K562 (cell line): Measurements from ENCODE around the gene TAGLN3. TPM values are rescaled to one million over a fixed set of nuclear protein-coding genes. Genes with fewer than 3 reads are reported as not detected.

ENCODE experiments used
- ATAC-seq: fragments of 200-7000 bp; cut with Tn5 transposase; 3 replicates; pipeline ENCODE4 v1.9.1; 2020; ENCODE audit warnings: moderate library complexity
- BruUV-seq: library from RNA; stranded (reverse); fragments of 400-500 nt; replicated peaks from 2 replicates; lab custom pipeline; 2021; lab: Mats Ljungman, UMichigan
- CTCF ChIA-PET: fragments of 300-600 bp; formaldehyde crosslinking; extraction: SDS; loops from one replicate; lab custom pipeline; 2021; ENCODE audit warnings: low intra/inter-chr PET ratio; lab: Yijun Ruan, JAX
- POLR2A ChIA-PET: fragments of 300-600, 350-650 bp; sonication (Branson Sonifier 250); formaldehyde crosslinking; extraction: SDS; loops from one replicate; lab custom pipeline; 2021; ENCODE audit warnings: antibody characterized with exemption, inconsistent platforms; lab: Yijun Ruan, JAX
- DNase-seq, 4 experiments: peaks; one replicate each; pipeline versions ENCODE4 v3.0.0 to v3.0.0-alpha.2; 2011 to 2018; ENCODE audit warnings: low spot score in 3 of 4, mixed read lengths in 3 of 4; ENCODE audit errors: extremely low read depth in 1 of 4
- FAIRE-seq: peaks from 2 replicates; lab custom pipeline; 2011; peaks lifted over from hg19 to GRCh38; lab: Jason Lieb, UNC
- H2AFZ ChIP-seq: 2 replicates; pipeline ENCODE4 v1.6.0; 2011; ENCODE audit warnings: low read depth, low read length, control low read depth, inconsistent platforms
- H3K27ac ChIP-seq: fragments of 200-600 bp; 3 replicates; pipeline ENCODE4 v1.8.0; 2011; ENCODE audit warnings: low read depth, mild to moderate bottlenecking, control low read depth, inconsistent platforms, low read length, moderate library complexity, mixed read lengths; ENCODE audit errors: extremely low read depth
- H3K27me3 ChIP-seq, 2 experiments: fragments of 300-600 bp in 1 of 2; 2 replicates in 1 of 2; 3 replicates in 1 of 2; pipeline versions ENCODE4 v1.6.0 to v1.8.0; 2011; ENCODE audit warnings: inconsistent platforms in 2 of 2, low read length in 2 of 2, mild to moderate bottlenecking in 1 of 2, mixed read lengths in 1 of 2, moderate library complexity in 1 of 2; ENCODE audit not compliant: control insufficient read depth in 2 of 2, insufficient read depth in 2 of 2
- H3K36me3 ChIP-seq: fragments of 300-600 bp; 3 replicates; pipeline ENCODE4 v1.8.0; 2011; ENCODE audit warnings: mild to moderate bottlenecking, low read length, inconsistent platforms; ENCODE audit not compliant: control insufficient read depth, insufficient read depth
- H3K4me1 ChIP-seq, 2 experiments: fragments of 200-600 bp in 1 of 2; replicated peaks in 1 of 2; 2 replicates in 1 of 2; 3 replicates in 1 of 2; pipeline versions ENCODE4 v1.5.1 to v1.8.0; 2011; ENCODE audit warnings: inconsistent platforms in 2 of 2, low read length in 2 of 2, mild to moderate bottlenecking in 1 of 2, mixed read lengths in 1 of 2, moderate library complexity in 1 of 2; ENCODE audit not compliant: control insufficient read depth in 2 of 2, insufficient read depth in 2 of 2
- H3K4me2 ChIP-seq: 2 replicates; pipeline ENCODE4 v1.6.1; 2011; ENCODE audit warnings: low read length, control low read depth, inconsistent platforms, mixed read lengths; ENCODE audit not compliant: insufficient read depth
- H3K4me3 ChIP-seq: fragments of 200-600 bp; sonication (generic), shearing (Covaris generic); 2 replicates; pipeline ENCODE4 v1.5.1; 2016; ENCODE audit warnings: control low read depth, inconsistent platforms
- H3K79me2 ChIP-seq: fragments of 200-600 bp; 3 replicates; pipeline ENCODE4 v1.8.0; 2011; ENCODE audit warnings: low read length, inconsistent platforms; ENCODE audit not compliant: control insufficient read depth, insufficient read depth
- H3K9ac ChIP-seq, 2 experiments: 2 replicates each; pipeline versions ENCODE4 v1.6.0 to v1.6.1; 2011; ENCODE audit warnings: low read depth in 2 of 2, low read length in 2 of 2, control low read depth in 1 of 2, inconsistent platforms in 1 of 2, mild to moderate bottlenecking in 1 of 2, mixed read lengths in 1 of 2; ENCODE audit not compliant: insufficient read depth in 1 of 2
- H3K9me1 ChIP-seq: one replicate; pipeline ENCODE4 v1.6.0; 2011; ENCODE audit warnings: inconsistent platforms, mild to moderate bottlenecking, low read length, moderate library complexity; ENCODE audit not compliant: control insufficient read depth, insufficient read depth
- H3K9me3 ChIP-seq: replicated peaks from 2 replicates; pipeline ENCODE4 v1.5.1; 2011; ENCODE audit warnings: low read depth, low read length, inconsistent platforms; ENCODE audit not compliant: control insufficient read depth, insufficient read depth
- H4K20me1 ChIP-seq: replicated peaks from 2 replicates; pipeline ENCODE4 v1.6.1; 2011; ENCODE audit warnings: low read length, inconsistent platforms, mixed read lengths; ENCODE audit not compliant: control insufficient read depth, insufficient read depth
- DACH1 ChIP-seq: fragments of 450-650 bp; IDR thresholded peaks from 2 replicates; pipeline ENCODE4 v1.6.1; 2018; ENCODE audit not compliant: partially characterized antibody
- DMBX1 ChIP-seq: fragments of 250-450 bp; sonication (Bioruptor Pico); IDR thresholded peaks from 2 replicates; pipeline ENCODE4 v1.8.0; 2022; ENCODE audit warnings: inconsistent platforms, mild to moderate bottlenecking, moderate library complexity, borderline replicate concordance
- HDAC6 ChIP-seq: IDR thresholded peaks from 2 replicates; pipeline ENCODE4 v1.6.1; 2012; ENCODE audit warnings: low read depth, mild to moderate bottlenecking, control low read depth, inconsistent platforms, low read length, moderate library complexity
- RBM15 ChIP-seq: fragments of 200-400 bp; formaldehyde crosslinking; IDR thresholded peaks from 2 replicates; pipeline ENCODE4 v1.6.1; 2018; ENCODE audit warnings: mild to moderate bottlenecking, low read length, moderate library complexity; ENCODE audit not compliant: insufficient read depth
- ZNF23 ChIP-seq: fragments of 250-450 bp; sonication (Bioruptor Pico); IDR thresholded peaks from 2 replicates; pipeline ENCODE4 v1.4.0; 2020; ENCODE audit warnings: mild to moderate bottlenecking
- ZNF232 ChIP-seq: sonication (generic); formaldehyde crosslinking; IDR thresholded peaks from 2 replicates; pipeline ENCODE4 v1.8.0; 2022; ENCODE audit warnings: mild to moderate bottlenecking, missing genetic modification reagents
- ZNF347 ChIP-seq: fragments of 450-650 bp; formaldehyde crosslinking; IDR thresholded peaks from 2 replicates; pipeline ENCODE4 v1.4.0; 2020; ENCODE audit warnings: low read depth, mild to moderate bottlenecking, moderate library complexity
- ZNF584 ChIP-seq: fragments of 200-800 bp; sonication (Bioruptor generic); IDR thresholded peaks from 2 replicates; pipeline ENCODE4 v1.6.1; 2016; ENCODE audit warnings: low read depth, mild to moderate bottlenecking, missing genetic modification characterization, missing compliant biosample characterization
- WGBS: fragments of 100-300 bp; shearing (Covaris generic); methylation state at CpG from one replicate; pipeline ENCODE4 v1.1.6; 2016; ENCODE audit warnings: low coverage, mixed read lengths; ENCODE audit not compliant: insufficient coverage; ENCODE audit errors: missing lambda C conversion rate; 5-methylcytosine and 5-hydroxymethylcytosine counted together
- in situ Hi-C: fragments of 300-500 bp; cut with MboI; formaldehyde crosslinking; loops from 4 replicates; pipeline ENCODE4 v1.15.0; 2018; ENCODE audit warnings: inconsistent platforms, mixed read lengths
- intact Hi-C: fragments of 100-400 bp; cut with micrococcal nuclease; formaldehyde crosslinking; loops from 2 replicates; pipeline ENCODE4 v1.14.2; 2022
- polyA plus RNA-seq, 8 experiments: library from polyadenylated mRNA; depleted of rRNA in 4 of 8; stranded (reverse) in 5 of 8; unstranded in 3 of 8; fragments of >200 nt; fragmentation: Nextera tagmentation in 2 of 8; fragmentation: Illumina TruSeq in 1 of 8; extraction: Ambion mirVana in 2 of 8; extraction: Trizol in 1 of 8; gene quantifications; 2 replicates each; pipeline versions ENCODE4 v1.2.1 to v1.2.3, GENCODE V29; 2011 to 2014; ENCODE audit warnings: inconsistent platforms in 1 of 8, missing spikeins in 1 of 8
- total RNA-seq, 7 experiments: library from RNA; depleted of rRNA in 6 of 7; stranded (reverse); fragments of >200 nt in 6 of 7; fragmentation: Illumina TruSeq in 2 of 7; extraction: Trizol in 2 of 7; gene quantifications; 2 replicates each; pipeline versions ENCODE4 v1.2.1 to v1.2.3, GENCODE V29; 2011 to 2021; ENCODE audit warnings: low replicate concordance in 1 of 7
- TF ChIP-seq, protein P1 (sequence below): fragments of 450-650 bp; formaldehyde crosslinking; IDR thresholded peaks from 2 replicates; pipeline ENCODE4 v1.4.0; 2020; ENCODE audit warnings: mild to moderate bottlenecking

The TAGLN3 gene
- total and polyA plus RNA-seq, 9 of the 15 experiments (the other 6 are each of a cell fraction or from before 2014, with no cell fraction given), result 0.06 TPM; not detected in 7

DNA sequence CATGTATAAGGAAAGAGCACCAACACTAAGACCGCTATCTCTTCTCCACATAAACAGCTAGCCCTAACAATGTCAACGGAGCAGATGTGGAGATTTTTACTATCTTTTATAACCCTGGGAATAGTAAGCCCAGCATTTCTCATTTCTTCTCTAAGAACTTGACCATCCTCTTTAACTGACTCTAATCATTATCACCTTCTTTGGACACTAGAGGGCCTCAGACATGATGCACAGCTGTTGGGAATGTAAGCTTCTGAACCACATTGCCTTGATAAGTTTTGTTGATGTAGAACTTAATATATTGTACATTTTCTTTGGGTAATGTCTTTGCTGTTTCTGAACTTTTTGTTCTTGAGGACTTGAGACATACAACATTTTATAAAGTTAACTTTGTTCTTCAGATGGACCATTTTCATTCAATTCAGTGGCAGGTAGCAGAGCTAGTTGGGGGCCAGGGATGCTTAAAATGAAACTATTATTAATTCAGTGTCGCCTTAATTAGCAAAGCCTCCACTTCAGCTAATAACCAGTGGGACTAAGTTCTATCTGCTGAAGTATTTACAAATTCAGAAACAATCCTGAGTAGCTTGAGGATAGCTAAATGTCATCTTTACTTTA is 9.6 kb upstream of the TAGLN3 start (continued):
- TF ChIP-seq HDAC6, result no peak
- TF ChIP-seq RBM15, result no peak
- TF ChIP-seq, protein P1, sequence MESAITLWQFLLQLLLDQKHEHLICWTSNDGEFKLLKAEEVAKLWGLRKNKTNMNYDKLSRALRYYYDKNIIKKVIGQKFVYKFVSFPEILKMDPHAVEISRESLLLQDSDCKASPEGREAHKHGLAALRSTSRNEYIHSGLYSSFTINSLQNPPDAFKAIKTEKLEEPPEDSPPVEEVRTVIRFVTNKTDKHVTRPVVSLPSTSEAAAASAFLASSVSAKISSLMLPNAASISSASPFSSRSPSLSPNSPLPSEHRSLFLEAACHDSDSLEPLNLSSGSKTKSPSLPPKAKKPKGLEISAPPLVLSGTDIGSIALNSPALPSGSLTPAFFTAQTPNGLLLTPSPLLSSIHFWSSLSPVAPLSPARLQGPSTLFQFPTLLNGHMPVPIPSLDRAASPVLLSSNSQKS, result no peak
- no peak for TF ChIP-seq ZNF23 (CRISPR knock-in tag)

DNA sequence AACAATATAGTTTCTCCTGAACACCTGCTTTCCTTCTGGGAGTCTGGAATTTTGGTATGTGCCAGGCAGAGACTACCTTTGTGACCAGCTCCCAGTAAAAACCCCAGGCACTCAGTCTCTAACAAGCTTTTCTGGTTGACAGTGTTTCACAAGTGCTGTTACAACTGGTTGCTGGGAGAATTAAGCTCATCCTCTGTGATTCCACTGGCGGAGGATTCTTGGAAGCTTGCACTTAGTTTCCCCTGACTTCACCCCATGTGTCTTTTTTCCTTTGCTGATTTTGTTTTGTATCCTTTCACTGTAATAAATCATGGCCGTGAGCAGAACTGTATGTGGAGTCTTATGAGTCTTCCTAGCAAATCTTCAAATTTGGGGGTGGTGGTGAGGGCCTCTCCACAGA is 5.7 kb upstream of the TAGLN3 start:
- TF ChIP-seq DACH1 (no peak), ZNF347 (CRISPR knock-in tag) (no peak), ZNF584 (CRISPR knock-in tag) (no peak), ZNF232 (no peak), DMBX1 (CRISPR knock-in tag) (no peak)
- TF ChIP-seq, all 486 proteins: peak for 0
- no peaks in the 10 kb centered on the region for H4K20me1 ChIP-seq
- no peak for ATAC-seq
- peaks cover 13% of the 10 kb centered on the region for H3K36me3 ChIP-seq
- DNase-seq, result no peak
- POLR2A ChIA-PET, result interaction anchor here (1.0 kb wide), 1 partner anchor 14 kb away, joined by 3 read pairs; the partner anchor contains the start of gene ABHD10
- H3K9me3 ChIP-seq, result no peaks in the 10 kb centered on the region
- H3K4me2 ChIP-seq, result no peak overlapping the region
- H2AFZ ChIP-seq, result no peak overlapping the region
- H3K79me2 ChIP-seq, result no peaks in the 10 kb centered on the region
- FAIRE-seq, result no peak
- H3K9me1 ChIP-seq, result no peaks in the 10 kb centered on the region
- no peaks in the 10 kb centered on the region for H3K4me1 ChIP-seq
- WGBS, result 63% methylated on average over 2 of the region's 2 CpGs
- no peak overlapping the region for H3K9ac ChIP-seq
- BruUV-seq, result no TSS peak
- intact Hi-C loops (no loop called here), in situ Hi-C loops (no loop called here)
- H3K4me3 ChIP-seq, result no peak overlapping the region
- CTCF ChIA-PET, result no interaction called here
- H3K27ac ChIP-seq, result no peak overlapping the region
- no peaks in the 10 kb centered on the region; a peak in 2 of 5 replicates for H3K27me3 ChIP-seq
